OCI-LY3 (cell line): Measurements from ENCODE around the gene INAFM1.

Experiments used
- H2AFZ ChIP-seq: fragments of 200-600, 300-600 bp; shearing (Covaris generic); 2 replicates; pipeline ENCODE4 v1.6.0; 2014; ENCODE audit warnings: antibody characterized with exemption, low read depth, low read length
- H3K27ac ChIP-seq: fragments of 200-600, 300-600 bp; sonication (generic); 2 replicates; pipeline ENCODE4 v1.5.1; 2014; ENCODE audit warnings: mild to moderate bottlenecking, low read length, moderate library complexity, mixed read lengths
- H3K27me3 ChIP-seq: fragments of 200-600, 300-600 bp; sonication (generic); 2 replicates; pipeline ENCODE4 v1.6.1; 2014; ENCODE audit warnings: low read depth, low read length, mixed read lengths
- H3K36me3 ChIP-seq: fragments of 200-600, 300-600 bp; sonication (generic); replicated peaks from 2 replicates; pipeline ENCODE3; 2014; ENCODE audit warnings: low read depth, low read length, mixed read lengths
- H3K4me1 ChIP-seq: fragments of 300-600, 200-600 bp; sonication (generic); 2 replicates; pipeline ENCODE4 v1.6.1; 2014; ENCODE audit warnings: low read length, mixed read lengths
- H3K4me2 ChIP-seq: fragments of 200-600, 300-600 bp; sonication (generic); 2 replicates; pipeline ENCODE4 v1.6.1; 2014; ENCODE audit warnings: low read length, mixed read lengths
- H3K4me3 ChIP-seq: fragments of 300-600, 200-600 bp; sonication (generic); 2 replicates; pipeline ENCODE4 v1.5.1; 2014; ENCODE audit warnings: antibody characterized with exemption, mild to moderate bottlenecking, low read length, moderate library complexity
- H3K79me2 ChIP-seq: fragments of 300-600, 200-600 bp; shearing (Covaris generic); 2 replicates; pipeline ENCODE4 v1.6.1; 2014; ENCODE audit warnings: mild to moderate bottlenecking, low read length, mixed read lengths
- H3K9ac ChIP-seq: fragments of 300-600, 200-600 bp; shearing (Covaris generic); 2 replicates; pipeline ENCODE4 v1.6.0; 2014; ENCODE audit warnings: mild to moderate bottlenecking, low read length, moderate library complexity
- H3K9me3 ChIP-seq: fragments of 200-600, 300-600 bp; shearing (Covaris generic); 2 replicates; pipeline ENCODE4 v1.6.1; 2014; ENCODE audit warnings: low read length, mixed read lengths; ENCODE audit not compliant: insufficient read depth
- H4K20me1 ChIP-seq: fragments of 200-600, 300-600 bp; sonication (generic); 2 replicates; pipeline ENCODE4 v1.6.1; 2016; ENCODE audit warnings: low read length, mixed read lengths; ENCODE audit not compliant: insufficient read depth
- EZH2phosphoT487 ChIP-seq: fragments of 200-600 bp; shearing (Covaris generic); IDR thresholded peaks from 2 replicates; pipeline ENCODE4 v1.6.1; 2018; ENCODE audit warnings: antibody characterized with exemption, mixed run types, low read depth
- TF ChIP-seq, protein P1 (sequence below): fragments of 200-600, 300-600 bp; sonication (generic); IDR thresholded peaks from 2 replicates; pipeline ENCODE4 v1.5.1; 2014; ENCODE audit warnings: antibody characterized with exemption, low read length, low read depth

INAFM1 gene

GRCh38 chr19:47321630-47322029 is 46.9 kb downstream of the INAFM1 start:
- Histone ChIP-seq H2AFZ (no peak overlapping the region), H3K9me3 (no peaks in the 10 kb centered on the region), H3K9ac (no peak overlapping the region), H3K4me1 (peaks cover 8% of the 10 kb centered on the region; the same call in 1 of the 2 replicates), H3K79me2 (no peaks in the 10 kb centered on the region), H3K36me3 (no peaks in the 10 kb centered on the region), H3K27ac (no peak overlapping the region), H3K27me3 (peaks cover 10% of the 10 kb centered on the region), H4K20me1 (no peaks in the 10 kb centered on the region), H3K4me2 (no peak overlapping the region), H3K4me3 (no peak overlapping the region)
- TF ChIP-seq, protein P1, sequence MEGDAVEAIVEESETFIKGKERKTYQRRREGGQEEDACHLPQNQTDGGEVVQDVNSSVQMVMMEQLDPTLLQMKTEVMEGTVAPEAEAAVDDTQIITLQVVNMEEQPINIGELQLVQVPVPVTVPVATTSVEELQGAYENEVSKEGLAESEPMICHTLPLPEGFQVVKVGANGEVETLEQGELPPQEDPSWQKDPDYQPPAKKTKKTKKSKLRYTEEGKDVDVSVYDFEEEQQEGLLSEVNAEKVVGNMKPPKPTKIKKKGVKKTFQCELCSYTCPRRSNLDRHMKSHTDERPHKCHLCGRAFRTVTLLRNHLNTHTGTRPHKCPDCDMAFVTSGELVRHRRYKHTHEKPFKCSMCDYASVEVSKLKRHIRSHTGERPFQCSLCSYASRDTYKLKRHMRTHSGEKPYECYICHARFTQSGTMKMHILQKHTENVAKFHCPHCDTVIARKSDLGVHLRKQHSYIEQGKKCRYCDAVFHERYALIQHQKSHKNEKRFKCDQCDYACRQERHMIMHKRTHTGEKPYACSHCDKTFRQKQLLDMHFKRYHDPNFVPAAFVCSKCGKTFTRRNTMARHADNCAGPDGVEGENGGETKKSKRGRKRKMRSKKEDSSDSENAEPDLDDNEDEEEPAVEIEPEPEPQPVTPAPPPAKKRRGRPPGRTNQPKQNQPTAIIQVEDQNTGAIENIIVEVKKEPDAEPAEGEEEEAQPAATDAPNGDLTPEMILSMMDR = no peak
- no peak for TF ChIP-seq EZH2phosphoT487

DNA sequence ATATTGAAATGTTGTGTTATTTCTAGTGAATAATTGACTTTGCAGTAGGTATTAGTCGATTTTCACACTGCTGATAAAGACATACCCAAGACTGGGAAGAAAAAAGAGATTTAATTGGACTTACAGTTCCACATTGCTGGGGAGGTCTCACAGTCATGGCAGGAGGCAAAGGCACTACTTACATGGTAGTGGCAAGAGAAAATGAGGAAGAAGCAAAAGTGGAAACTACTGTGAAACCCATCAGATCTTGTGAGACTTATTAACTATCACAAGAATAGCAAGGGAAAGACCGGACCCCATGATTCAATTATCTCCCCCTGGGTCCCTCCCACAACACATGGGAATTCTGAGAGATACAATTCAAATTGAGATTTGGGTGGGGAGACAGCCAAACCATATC is 47.4 kb downstream of the INAFM1 start:
- H3K27ac ChIP-seq = no peak overlapping the region
- H3K4me1 ChIP-seq = peaks cover 8% of the 10 kb centered on the region; the same call in 1 of the 2 replicates
- TF ChIP-seq, protein P1 = no peak
- no peak for TF ChIP-seq EZH2phosphoT487
- no peak overlapping the region for H3K9ac ChIP-seq
- no peaks in the 10 kb centered on the region for H3K79me2 ChIP-seq
- no peak overlapping the region for H2AFZ ChIP-seq
- no peak overlapping the region for H3K4me3 ChIP-seq
- H3K36me3 ChIP-seq = no peaks in the 10 kb centered on the region
- H4K20me1 ChIP-seq = no peaks in the 10 kb centered on the region
- H3K4me2 ChIP-seq = no peak overlapping the region
- H3K27me3 ChIP-seq = peaks cover 7% of the 10 kb centered on the region; the same call in 1 of the 2 replicates
- H3K9me3 ChIP-seq = no peaks in the 10 kb centered on the region

DNA sequence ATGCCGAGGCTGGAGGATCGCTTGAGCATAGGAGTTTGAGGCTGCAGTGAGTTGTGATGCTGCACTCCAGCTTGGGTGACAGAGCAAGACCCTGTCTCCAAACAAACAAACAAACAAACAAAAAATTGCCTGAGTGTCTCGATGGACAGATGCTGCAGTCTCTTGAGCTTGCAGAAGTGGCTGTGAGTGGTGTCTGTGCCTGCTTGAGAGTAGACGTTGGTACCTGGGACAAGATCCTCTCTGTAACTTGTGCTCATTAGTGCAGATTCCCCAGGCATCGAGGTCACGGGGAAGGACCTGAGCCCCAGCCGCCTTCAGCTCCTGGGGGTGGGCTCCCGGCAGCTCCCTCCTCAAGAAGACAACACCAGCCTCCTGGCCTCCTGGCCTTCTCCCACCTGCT is 48.7 kb downstream of the INAFM1 start:
- no peaks in the 10 kb centered on the region for H3K36me3 ChIP-seq
- H2AFZ ChIP-seq = no peak overlapping the region

DNA sequence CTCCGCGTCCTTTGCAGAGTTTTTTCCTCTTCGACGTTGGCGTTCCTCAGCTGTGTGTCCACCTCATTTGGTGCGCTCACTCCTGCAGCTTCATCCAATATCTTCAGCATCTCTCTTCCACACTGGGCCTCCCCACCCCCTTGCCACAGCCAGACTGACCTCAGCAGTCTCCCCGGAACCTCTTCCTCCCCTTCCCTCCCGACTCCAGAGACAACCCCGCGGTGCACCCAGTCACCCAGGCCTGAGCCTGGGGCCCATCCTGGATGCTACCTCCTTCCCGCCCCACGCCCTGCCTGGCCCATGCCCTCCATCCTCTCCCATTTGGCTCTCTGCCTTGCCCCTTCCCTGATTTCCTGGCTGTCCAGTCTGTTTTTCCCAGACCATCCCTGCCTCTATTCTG is 49.2 kb downstream of the INAFM1 start:
- TF ChIP-seq EZH2phosphoT487 = no peak
- Histone ChIP-seq H3K9me3 (no peaks in the 10 kb centered on the region), H3K4me3 (no peak overlapping the region), H3K4me1 (peaks cover 8% of the 10 kb centered on the region; the same call in 1 of the 2 replicates), H3K27ac (no peak overlapping the region), H3K27me3 (0 out of 2 replicates have a peak, but pooled peaks cover 4% of the 10 kb centered on the region), H3K9ac (no peak overlapping the region), H3K36me3 (no peaks in the 10 kb centered on the region), H2AFZ (no peak overlapping the region), H4K20me1 (no peaks in the 10 kb centered on the region), H3K79me2 (no peaks in the 10 kb centered on the region), H3K4me2 (no peak overlapping the region)

More for the DNA sequence above, 48.7 kb downstream of the INAFM1 start:
- H3K9me3 ChIP-seq = no peaks in the 10 kb centered on the region
- H3K27me3 ChIP-seq = peaks cover 6% of the 10 kb centered on the region; the same call in 1 of the 2 replicates
- no peak overlapping the region for H3K27ac ChIP-seq
- no peak for TF ChIP-seq EZH2phosphoT487
- TF ChIP-seq, protein P1 = no peak
- no peaks in the 10 kb centered on the region for H3K79me2 ChIP-seq
- no peak overlapping the region for H3K4me3 ChIP-seq
- peaks cover 8% of the 10 kb centered on the region; the same call in 1 of the 2 replicates for H3K4me1 ChIP-seq
- H3K4me2 ChIP-seq = no peak overlapping the region
- H3K9ac ChIP-seq = no peak overlapping the region
- H4K20me1 ChIP-seq = no peaks in the 10 kb centered on the region

DNA sequence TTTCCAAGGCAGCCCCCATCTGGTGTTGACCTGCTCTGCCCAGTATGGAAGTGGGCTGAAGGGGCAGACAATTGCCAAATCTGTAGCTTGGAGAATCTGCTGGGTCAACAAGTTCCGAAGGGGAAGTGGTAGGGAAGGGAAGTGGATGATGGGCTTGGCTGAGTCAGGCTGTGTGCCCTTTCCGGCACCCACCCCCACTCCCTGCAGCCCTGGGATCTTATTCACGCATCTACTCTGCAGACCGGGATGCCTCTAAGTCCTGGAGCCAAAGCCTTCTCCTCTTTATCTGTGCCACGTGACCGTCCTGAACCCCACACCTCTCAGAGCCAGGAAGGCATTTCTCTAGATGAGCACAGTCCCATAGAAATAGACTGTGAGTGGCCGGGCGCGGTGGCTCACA is 49.8 kb downstream of the INAFM1 start:
- H4K20me1 ChIP-seq = no peaks in the 10 kb centered on the region
- 0 out of 2 replicates have a peak, but pooled peaks cover 4% of the 10 kb centered on the region for H3K27me3 ChIP-seq
- H3K9ac ChIP-seq = no peak overlapping the region
- H3K4me3 ChIP-seq = no peak overlapping the region
- no peaks in the 10 kb centered on the region for H3K9me3 ChIP-seq
- H3K4me2 ChIP-seq = no peak overlapping the region
- H3K36me3 ChIP-seq = no peaks in the 10 kb centered on the region
- no peak overlapping the region for H2AFZ ChIP-seq
- peaks cover 8% of the 10 kb centered on the region; the same call in 1 of the 2 replicates for H3K4me1 ChIP-seq
- no peak overlapping the region for H3K27ac ChIP-seq
- TF ChIP-seq, protein P1 = no peak
- no peak for TF ChIP-seq EZH2phosphoT487
- no peaks in the 10 kb centered on the region for H3K79me2 ChIP-seq
